IPS-20b (cell line): ENCODE data around the gene KISS1.

Experiments
- H3K27ac ChIP-seq: one replicate; pipeline ENCODE4 v1.5.1; 2013; ENCODE audit warnings: low read length
- H3K27me3 ChIP-seq: 2 replicates; pipeline ENCODE4 v1.6.1; 2013; ENCODE audit warnings: mild to moderate bottlenecking, low read length, inconsistent platforms; ENCODE audit not compliant: insufficient read depth
- H3K36me3 ChIP-seq: 2 replicates; pipeline ENCODE4 v1.6.1; 2013; ENCODE audit warnings: low read depth, mild to moderate bottlenecking, inconsistent platforms, low read length, moderate library complexity; ENCODE audit not compliant: insufficient read depth
- H3K4me1 ChIP-seq: 2 replicates; pipeline ENCODE4 v1.6.1; 2013; ENCODE audit warnings: mild to moderate bottlenecking, control low read depth, inconsistent platforms, low read length, moderate library complexity; ENCODE audit not compliant: insufficient read depth
- H3K4me3 ChIP-seq: 2 replicates; pipeline ENCODE4 v1.5.1; 2013; ENCODE audit warnings: mild to moderate bottlenecking, low read length, inconsistent platforms
- H3K9ac ChIP-seq: 2 replicates; pipeline ENCODE4 v1.6.1; 2013; ENCODE audit warnings: low read depth, mild to moderate bottlenecking, inconsistent platforms, low read length, moderate library complexity
- H3K9me3 ChIP-seq: 2 replicates; pipeline ENCODE4 v1.6.1; 2013; ENCODE audit warnings: mild to moderate bottlenecking, low read depth, low read length, inconsistent platforms; ENCODE audit not compliant: insufficient read depth

The KISS1 gene

GRCh38 chr1:204188959-204189639, 7.2 kb downstream of the KISS1 start:
- Histone ChIP-seq H3K9ac (no peak overlapping the region), H3K36me3 (no peaks in the 10 kb centered on the region), H3K27ac (no peak overlapping the region), H3K27me3 (peaks cover 71% of the 10 kb centered on the region), H3K4me3 (no peak overlapping the region), H3K9me3 (no peaks in the 10 kb centered on the region), H3K4me1 (no peaks in the 10 kb centered on the region; the same call in 1 of the 2 replicates)

DNA sequence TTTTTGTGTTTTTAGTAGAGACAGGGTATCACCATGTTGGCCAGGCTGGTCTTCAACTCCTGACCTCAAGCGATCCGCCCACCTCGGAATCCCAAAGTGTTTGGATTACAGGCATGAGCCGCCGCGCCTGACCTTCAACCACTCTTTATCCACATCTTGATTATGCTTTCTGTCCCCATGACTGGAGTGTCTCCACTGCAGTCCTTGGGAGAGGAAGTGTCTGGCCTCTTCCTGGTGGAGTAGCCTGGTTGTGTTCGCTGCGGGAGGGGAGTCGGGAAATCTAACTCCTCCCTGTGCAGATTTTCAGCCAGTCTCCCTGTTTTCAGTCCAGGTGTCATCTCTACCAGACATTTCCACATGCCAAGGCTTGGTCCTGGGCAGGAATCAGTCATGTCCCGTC, 9.7 kb downstream of the KISS1 start:
- Histone ChIP-seq H3K9ac (no peak overlapping the region), H3K4me3 (no peak overlapping the region), H3K27me3 (peaks cover 48% of the 10 kb centered on the region), H3K9me3 (no peaks in the 10 kb centered on the region), H3K27ac (no peak overlapping the region), H3K4me1 (no peaks in the 10 kb centered on the region; the same call in 1 of the 2 replicates), H3K36me3 (no peaks in the 10 kb centered on the region)

- H3K4me1 ChIP-seq = no peaks in the 10 kb centered on the region
- no peaks in the 10 kb centered on the region for H3K9me3 ChIP-seq
- no peak overlapping the region for H3K4me3 ChIP-seq
Measured at GRCh38 chr1:204181116-204181515, 15.2 kb downstream of the KISS1 start.

DNA sequence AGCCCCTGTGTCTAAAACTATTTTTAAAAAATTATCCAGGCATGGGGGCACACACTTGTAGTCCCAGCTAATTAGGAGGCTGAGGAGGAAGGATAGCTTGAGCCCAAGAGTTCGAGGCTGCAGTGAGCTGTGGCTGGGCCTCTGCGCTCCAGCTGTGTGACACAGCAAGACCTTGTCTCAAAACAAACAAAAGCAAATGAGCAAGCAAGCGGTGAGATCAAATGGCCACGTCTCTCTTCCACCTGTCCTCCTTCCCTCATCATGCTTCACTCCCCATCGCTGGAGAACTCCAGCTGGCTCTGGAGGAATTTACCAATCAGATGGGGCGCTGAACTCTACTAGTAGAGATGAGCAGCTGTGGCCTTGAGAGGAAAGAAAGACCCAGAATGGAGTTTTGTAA, 16.2 kb downstream of the KISS1 start:
- Histone ChIP-seq H3K4me3 (no peak overlapping the region), H3K36me3 (no peaks in the 10 kb centered on the region), H3K27me3 (peaks cover 5% of the 10 kb centered on the region; the same call in 1 of the 2 replicates), H3K27ac (no peak overlapping the region), H3K9ac (no peak overlapping the region), H3K9me3 (no peaks in the 10 kb centered on the region), H3K4me1 (no peaks in the 10 kb centered on the region)

More at GRCh38 chr1:204181116-204181515, 15.2 kb downstream of the KISS1 start:
- Histone ChIP-seq H3K27me3 (peaks cover 4% of the 10 kb centered on the region; the same call in 1 of the 2 replicates), H3K36me3 (no peaks in the 10 kb centered on the region), H3K9ac (no peak overlapping the region), H3K27ac (no peak overlapping the region)

DNA sequence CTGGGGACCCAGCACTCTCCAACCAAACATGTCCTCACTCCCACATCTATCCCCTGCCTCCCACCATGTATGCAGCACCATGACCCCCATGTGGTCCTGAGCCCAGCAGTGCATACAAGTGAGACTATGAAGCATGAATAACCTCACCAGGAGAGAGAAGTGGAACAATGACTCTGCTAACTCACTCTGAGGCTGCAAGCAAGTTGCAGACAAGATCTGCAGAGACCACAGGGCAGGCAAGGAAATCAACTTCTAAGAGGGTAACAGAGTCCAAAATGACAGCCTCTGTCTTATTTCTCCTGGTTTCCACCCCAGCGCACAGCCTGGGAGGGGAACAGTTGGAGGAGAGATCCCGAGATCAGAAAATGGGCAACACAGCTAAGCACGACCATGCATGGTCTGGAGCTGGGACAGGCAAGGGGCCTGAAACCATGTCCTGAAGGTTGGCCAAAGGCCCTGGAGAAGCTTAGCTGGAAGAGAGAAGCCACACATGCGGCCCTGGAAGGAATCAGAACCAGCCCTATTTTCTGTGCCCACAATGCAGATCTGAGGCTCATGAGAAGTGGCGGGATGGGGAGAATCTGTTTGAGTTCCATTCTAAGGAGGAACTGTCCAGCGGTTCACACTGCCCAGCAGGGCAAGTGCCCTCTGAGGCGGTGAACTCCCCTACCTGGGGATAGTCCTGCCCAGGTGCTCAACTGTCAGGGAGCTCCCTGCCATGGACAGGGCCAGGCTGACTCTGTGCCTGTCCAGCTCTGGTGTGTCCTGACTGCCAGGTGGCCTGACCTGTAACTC, 17.6 kb downstream of the KISS1 start:
- Histone ChIP-seq H3K9me3 (no peaks in the 10 kb centered on the region), H3K27ac (no peak overlapping the region), H3K27me3 (peaks cover 9% of the 10 kb centered on the region; the same call in 1 of the 2 replicates), H3K36me3 (no peaks in the 10 kb centered on the region), H3K9ac (no peak overlapping the region), H3K4me3 (no peak overlapping the region), H3K4me1 (no peaks in the 10 kb centered on the region)

- H3K9ac ChIP-seq = no peak overlapping the region
Measured at GRCh38 chr1:204177133-204177532, 19.2 kb downstream of the KISS1 start.

DNA sequence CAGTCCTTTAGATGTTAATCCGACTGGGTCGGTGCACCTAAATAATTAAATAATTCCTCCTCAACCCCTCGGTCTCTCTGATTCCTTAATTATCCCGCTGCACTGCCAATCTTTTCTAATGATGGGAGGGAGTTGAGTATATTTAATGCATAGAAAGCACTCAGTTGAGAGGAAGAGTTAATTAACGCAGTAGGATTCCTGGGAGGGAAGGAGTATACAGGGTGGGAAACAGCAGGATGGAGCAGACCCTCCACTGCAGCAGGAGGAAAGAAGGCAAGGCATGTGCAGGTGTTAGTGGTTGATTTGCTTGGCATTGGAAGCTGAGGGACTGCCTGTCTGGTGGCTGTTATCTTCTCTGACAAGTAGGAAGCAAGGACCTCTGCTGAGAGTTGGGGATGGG, 20.2 kb downstream of the KISS1 start:
- Histone ChIP-seq H3K36me3 (no peaks in the 10 kb centered on the region), H3K9me3 (no peaks in the 10 kb centered on the region), H3K27me3 (peaks cover 9% of the 10 kb centered on the region; the same call in 1 of the 2 replicates), H3K9ac (no peak overlapping the region), H3K27ac (no peak overlapping the region), H3K4me3 (no peak overlapping the region), H3K4me1 (no peaks in the 10 kb centered on the region)

More at GRCh38 chr1:204177133-204177532, 19.2 kb downstream of the KISS1 start:
- peaks cover 9% of the 10 kb centered on the region; the same call in 1 of the 2 replicates for H3K27me3 ChIP-seq
- no peak overlapping the region for H3K27ac ChIP-seq
- H3K4me1 ChIP-seq = no peaks in the 10 kb centered on the region
- H3K36me3 ChIP-seq = no peaks in the 10 kb centered on the region
- H3K4me3 ChIP-seq = no peak overlapping the region
- H3K9me3 ChIP-seq = no peaks in the 10 kb centered on the region

DNA sequence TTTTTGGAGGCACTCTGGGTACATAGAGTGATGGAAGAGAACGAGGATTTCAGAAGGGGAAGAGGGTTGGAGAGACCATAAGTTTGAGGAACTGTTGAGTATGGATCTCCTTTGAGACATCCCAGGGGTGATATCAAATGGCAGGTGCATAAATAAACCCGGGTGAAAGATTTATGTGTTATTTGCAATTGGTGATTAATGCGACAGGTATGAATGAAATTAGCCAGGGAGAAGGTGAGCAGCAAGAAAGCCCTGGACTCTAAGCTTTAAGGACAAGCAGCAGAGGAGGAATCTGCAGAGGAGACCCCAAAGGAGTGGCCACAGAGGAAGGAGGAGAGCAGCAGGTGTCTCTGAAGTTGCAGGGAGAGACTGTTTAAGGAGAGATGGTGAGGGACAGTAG, 21.3 kb downstream of the KISS1 start:
- Histone ChIP-seq H3K27me3 (peaks cover 9% of the 10 kb centered on the region; the same call in 1 of the 2 replicates), H3K27ac (no peak overlapping the region), H3K36me3 (no peaks in the 10 kb centered on the region), H3K9ac (no peak overlapping the region), H3K9me3 (peaks cover 10% of the 10 kb centered on the region), H3K4me1 (no peaks in the 10 kb centered on the region), H3K4me3 (no peak overlapping the region)

DNA sequence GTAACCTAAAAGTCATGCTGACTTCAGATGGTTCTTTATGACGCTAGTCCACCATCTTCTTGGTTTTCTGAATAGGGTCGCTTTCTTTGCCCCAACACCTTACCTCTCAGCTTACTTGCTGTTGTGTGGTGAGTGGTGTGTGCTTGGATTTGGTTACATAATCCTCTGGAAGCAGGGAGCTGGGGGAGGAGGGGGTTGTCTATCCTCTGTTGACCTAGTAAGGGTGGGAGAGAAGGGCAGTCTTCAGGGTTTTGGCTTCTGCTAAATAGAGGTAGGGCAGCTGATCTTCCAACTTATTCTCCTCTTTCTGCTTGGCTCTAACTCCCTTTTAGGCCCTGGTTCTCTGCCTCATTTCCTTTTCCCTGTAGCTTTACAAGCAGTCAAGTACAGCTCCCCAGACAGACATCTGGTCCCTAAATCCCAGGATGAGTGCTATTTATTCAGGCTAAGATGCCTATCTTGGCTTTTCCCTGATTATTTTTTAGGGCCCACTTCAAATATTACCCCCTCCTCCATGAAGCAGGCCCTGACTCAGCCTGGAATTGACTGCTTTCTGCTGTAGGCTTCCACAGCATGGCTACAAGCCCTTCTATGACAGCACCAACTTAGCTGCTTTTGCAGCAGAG, 23.8 kb downstream of the KISS1 start:
- H3K4me1 ChIP-seq = no peaks in the 10 kb centered on the region
- peaks cover 9% of the 10 kb centered on the region; the same call in 1 of the 2 replicates for H3K27me3 ChIP-seq
- H3K36me3 ChIP-seq = no peaks in the 10 kb centered on the region
- peaks cover 26% of the 10 kb centered on the region for H3K9me3 ChIP-seq
- H3K9ac ChIP-seq = no peak overlapping the region
- H3K27ac ChIP-seq = no peak overlapping the region
- H3K4me3 ChIP-seq = no peak overlapping the region

DNA sequence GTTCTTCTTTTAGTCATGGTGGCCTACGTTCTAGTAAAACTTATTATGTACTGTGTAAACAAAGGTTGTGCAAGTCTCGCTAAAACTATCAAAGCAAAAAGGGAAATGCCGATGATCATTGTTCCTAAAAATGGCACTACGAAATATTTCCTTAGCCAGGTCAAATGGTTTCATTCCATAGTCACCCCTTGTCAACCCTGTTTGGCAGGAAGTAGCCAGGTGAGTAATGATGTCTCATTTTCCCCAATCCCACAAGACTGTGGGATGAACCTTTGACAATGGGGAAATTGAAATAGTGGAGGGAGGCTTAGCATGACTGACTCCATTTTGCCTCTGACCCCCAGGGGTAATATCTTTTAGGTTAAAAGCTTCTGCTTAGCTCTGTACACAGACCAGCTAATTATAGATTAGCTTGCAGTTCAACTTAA, 24.5 kb downstream of the KISS1 start:
- Histone ChIP-seq H3K27me3 (peaks cover 9% of the 10 kb centered on the region; the same call in 1 of the 2 replicates), H3K4me3 (no peak overlapping the region), H3K27ac (no peak overlapping the region), H3K36me3 (no peaks in the 10 kb centered on the region), H3K9me3 (peaks cover 26% of the 10 kb centered on the region), H3K4me1 (no peaks in the 10 kb centered on the region), H3K9ac (no peak overlapping the region)

DNA sequence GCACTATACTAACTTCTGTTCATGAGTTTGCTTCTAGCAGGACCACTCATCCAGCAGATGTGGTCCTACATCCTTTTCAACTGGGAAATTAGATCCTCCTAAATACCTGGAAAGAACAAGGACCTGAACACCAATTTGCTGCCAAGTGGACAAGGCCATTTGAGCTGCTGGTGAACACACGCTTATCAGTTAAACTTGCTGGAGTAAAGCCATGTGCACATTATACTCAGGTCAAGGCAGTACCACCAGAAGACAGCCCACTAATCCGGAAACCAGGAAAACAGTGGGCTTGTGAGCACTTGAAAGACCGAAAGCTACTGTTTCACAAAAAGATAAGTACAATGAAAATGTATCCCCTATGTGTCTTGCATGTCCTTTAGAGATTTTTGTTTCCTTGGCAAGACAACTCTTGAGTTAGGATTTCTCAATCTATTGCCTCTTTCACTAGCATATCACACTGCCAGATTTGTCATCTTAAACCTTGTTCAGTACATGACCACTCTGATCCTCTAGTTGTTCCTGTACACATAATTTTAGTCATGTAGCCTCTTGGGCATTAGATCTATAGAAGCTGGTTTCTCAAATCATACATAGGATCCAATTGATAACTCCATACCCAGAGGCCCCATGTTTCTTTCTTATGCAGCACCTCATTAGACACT, 25.7 kb downstream of the KISS1 start:
- no peak overlapping the region for H3K9ac ChIP-seq
- H3K9me3 ChIP-seq = peaks cover 26% of the 10 kb centered on the region
- no peaks in the 10 kb centered on the region for H3K4me1 ChIP-seq
- H3K27ac ChIP-seq = no peak overlapping the region
- H3K36me3 ChIP-seq = no peaks in the 10 kb centered on the region
- H3K27me3 ChIP-seq = peaks cover 4% of the 10 kb centered on the region; the same call in 1 of the 2 replicates
- H3K4me3 ChIP-seq = no peak overlapping the region
